Brain microvascular endothelial cell (primary cell): ENCODE data around the gene ABHD15.

Source experiments
- DNase-seq: peaks from one replicate; pipeline ENCODE4 v3.0.0-alpha.2; 2020
- H3K27ac ChIP-seq: fragments of 250-450 bp; sonication (Bioruptor Pico); 2 replicates; pipeline ENCODE4 v1.5.1; 2020; ENCODE audit warnings: mild to moderate bottlenecking, moderate library complexity
- H3K27me3 ChIP-seq: fragments of 250-450 bp; sonication (Bioruptor Pico); replicated peaks from 2 replicates; pipeline ENCODE4 v1.5.1; 2020; ENCODE audit warnings: mild to moderate bottlenecking
- H3K36me3 ChIP-seq: fragments of 250-450 bp; sonication (Bioruptor Pico); replicated peaks from 2 replicates; pipeline ENCODE4 v1.5.1; 2020; ENCODE audit warnings: mild to moderate bottlenecking
- H3K4me3 ChIP-seq: 2 replicates; pipeline ENCODE4 v1.5.1; 2011; ENCODE audit warnings: low read depth, mild to moderate bottlenecking, control low read depth, low read length, moderate library complexity
- CTCF ChIP-seq: IDR thresholded peaks from 2 replicates; pipeline ENCODE4 v1.5.1; 2011; ENCODE audit warnings: low read depth, mild to moderate bottlenecking, moderate library complexity, low read length, control low read depth, inconsistent platforms; ENCODE audit errors: missing control alignments
- in situ Hi-C: cut with HindIII; loops from 2 replicates; pipeline ENCODE4 v1.10.0; 2017; ENCODE audit warnings: low sequenced_read_pairs, low pct_ligation_motif_present

The ABHD15 gene

GRCh38 chr17:29526322-29526721 lies 40.5 kb downstream of the ABHD15 start:
- in situ Hi-C loops = no loop called here
- no peak for TF ChIP-seq CTCF
- peaks cover 24% of the 10 kb centered on the region for H3K36me3 ChIP-seq
- H3K4me3 ChIP-seq = no peak overlapping the region
- no peaks in the 10 kb centered on the region for H3K27me3 ChIP-seq
- DNase-seq = no peak
- H3K27ac ChIP-seq = no peak overlapping the region

- DNase-seq = no peak
- Histone ChIP-seq H3K4me3 (no peak overlapping the region), H3K36me3 (peaks cover 33% of the 10 kb centered on the region), H3K27ac (no peak overlapping the region), H3K27me3 (no peaks in the 10 kb centered on the region)
- no peak for TF ChIP-seq CTCF
- in situ Hi-C loops = no loop called here
Observed at GRCh38 chr17:29524692-29525091, 42.1 kb downstream of the ABHD15 start.

- H3K36me3 ChIP-seq = peaks cover 58% of the 10 kb centered on the region
Observed at GRCh38 chr17:29518359-29518758, 48.5 kb downstream of the ABHD15 start.

GRCh38 chr17:29514792-29515191 lies 52.0 kb downstream of the ABHD15 start:
- Histone ChIP-seq H3K27me3 (no peaks in the 10 kb centered on the region), H3K27ac (no peak overlapping the region), H3K36me3 (peaks cover 52% of the 10 kb centered on the region), H3K4me3 (no peak overlapping the region)
- no peak for TF ChIP-seq CTCF
- no peak for DNase-seq
- in situ Hi-C loops = no loop called here

More at GRCh38 chr17:29518359-29518758, 48.5 kb downstream of the ABHD15 start:
- Histone ChIP-seq H3K27me3 (no peaks in the 10 kb centered on the region), H3K27ac (no peak overlapping the region), H3K4me3 (no peak overlapping the region)
- TF ChIP-seq CTCF = no peak
- in situ Hi-C loops = no loop called here
- no peak for DNase-seq

- in situ Hi-C loops = no loop called here
- H3K27me3 ChIP-seq = no peaks in the 10 kb centered on the region
- H3K36me3 ChIP-seq = peaks cover 33% of the 10 kb centered on the region
- DNase-seq = no peak
- TF ChIP-seq CTCF = no peak
- no peak overlapping the region for H3K4me3 ChIP-seq
- no peak overlapping the region for H3K27ac ChIP-seq
Observed at GRCh38 chr17:29510953-29511352, 55.9 kb downstream of the ABHD15 start.
